ENCODE results near the gene TTBK2. TPM values are rescaled to one million over a fixed set of nuclear protein-coding genes. Genes with fewer than 3 reads are reported as not detected.

TTBK2 gene
- total and polyA plus RNA-seq, 10 of the 15 experiments (the other 5 are each of a cell fraction or from before 2014, with no cell fraction given) = 0.66 to 9.1 (median 3.7) TPM

DNA sequence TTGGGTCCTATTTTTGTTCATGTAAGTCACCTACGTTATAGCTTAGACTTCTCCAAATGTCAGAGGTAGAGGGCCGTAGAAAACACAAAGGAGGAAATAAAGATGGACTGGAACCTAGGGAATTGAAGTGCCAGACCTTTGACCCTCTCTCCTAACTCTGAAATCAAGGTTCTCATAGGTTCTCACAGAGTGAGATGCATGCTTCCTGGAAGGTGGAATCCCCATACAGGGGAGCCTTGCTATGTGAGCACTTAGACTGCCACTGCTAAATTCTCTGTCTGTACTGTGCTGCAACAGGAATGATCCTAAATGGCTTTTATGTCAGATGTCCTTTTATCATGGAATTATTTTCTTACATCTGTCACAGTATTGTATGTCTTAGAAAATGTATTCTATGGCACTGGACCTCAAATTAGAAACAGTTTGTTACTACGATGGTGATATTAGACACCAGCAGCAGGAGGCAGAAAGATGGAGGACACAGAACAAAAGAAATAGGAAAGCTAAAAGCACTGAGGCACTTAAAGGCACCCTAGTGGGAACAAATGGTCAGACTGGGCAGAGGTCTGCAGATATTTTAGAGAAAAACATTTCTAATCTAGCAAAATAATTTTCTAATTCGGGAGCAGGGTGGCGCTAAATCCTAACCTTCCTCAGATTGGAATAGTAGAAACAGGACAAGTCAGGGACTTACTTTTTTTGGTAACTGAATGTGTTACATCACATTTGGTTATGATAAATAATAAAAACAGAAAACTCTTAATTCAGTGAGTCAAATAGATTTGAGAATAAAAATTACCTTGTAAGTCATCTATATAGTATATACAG lies 123.4 kb downstream of the TTBK2 start:
- ChIA-PET SMC1A (ENCODE audit: uncharacterized antibody, unreplicated experiment) (interaction anchor here (1.2 kb wide), 1 partner anchor 129 kb away, joined by 3 read pairs; no protein-coding TSS in a partner anchor), RAD21 (ENCODE audit: unreplicated experiment) (interaction anchor here (2.0 kb wide), 1 partner anchor 129 kb away, joined by 5 read pairs; no protein-coding TSS in a partner anchor), CTCF (interaction anchor here (0.7 to 1.9 kb wide), 3 partner anchors 122 to 421 kb away, joined by 3 to 8 read pairs (median 3); no protein-coding TSS in a partner anchor), POLR2A (no interaction called here)
- WGBS (ENCODE audit: insufficient coverage, insufficient replicate concordance, low lambda C conversion rate, missing lambda C conversion rate) = 96% methylated on average over 5 of the region's 5 CpGs
- H3K79me2 ChIP-seq (ENCODE audit: control insufficient read depth, insufficient read depth, low read length) = no peaks in the 10 kb centered on the region
- TF ChIP-seq FOS (IDR thresholded peaks at IDR 0.05; ENCODE audit: borderline replicate concordance, extremely low read depth, insufficient read length) (no peak), SMC3 (IDR thresholded peaks at IDR 0.05; ENCODE audit: borderline replicate concordance, low read length) (peak; percentile 10; the same call in 1 of the 2 replicates), RCOR1 (conservative IDR thresholded peaks at IDR 0.05; ENCODE audit: low read depth, low read length) (no peak), RAD51 (IDR thresholded peaks at IDR 0.05) (no peak), IRF5 (IDR thresholded peaks at IDR 0.05; ENCODE audit: borderline replicate concordance) (no peak), ZNF217 (IDR thresholded peaks at IDR 0.05) (no peak), SUZ12 (IDR thresholded peaks at IDR 0.05; ENCODE audit: unreplicated experiment) (no peak), PBX3 (IDR thresholded peaks at IDR 0.05; ENCODE audit: insufficient replicate concordance, low read depth, low read length) (no peak), E2F8 (IDR thresholded peaks at IDR 0.05; ENCODE audit: low read depth, partially characterized antibody) (no peak), MYC (IDR thresholded peaks at IDR 0.05; ENCODE audit: insufficient read depth, insufficient read length, insufficient replicate concordance, low read length, severe bottlenecking) (no peak), RAD21 (IDR thresholded peaks at IDR 0.05; ENCODE audit: insufficient read depth, low read depth, low read length) (peak; percentile 24; the same call in 1 of the 2 replicates), SP1 (IDR thresholded peaks at IDR 0.05; ENCODE audit: low read depth, low read length) (no peak), ZSCAN29 (IDR thresholded peaks at IDR 0.05) (no peak)
- TF ChIP-seq, protein P1, sequence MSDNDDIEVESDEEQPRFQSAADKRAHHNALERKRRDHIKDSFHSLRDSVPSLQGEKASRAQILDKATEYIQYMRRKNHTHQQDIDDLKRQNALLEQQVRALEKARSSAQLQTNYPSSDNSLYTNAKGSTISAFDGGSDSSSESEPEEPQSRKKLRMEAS (IDR thresholded peaks at IDR 0.05; ENCODE audit: low read depth, low read length) = no peak
- TF ChIP-seq, protein P2, sequence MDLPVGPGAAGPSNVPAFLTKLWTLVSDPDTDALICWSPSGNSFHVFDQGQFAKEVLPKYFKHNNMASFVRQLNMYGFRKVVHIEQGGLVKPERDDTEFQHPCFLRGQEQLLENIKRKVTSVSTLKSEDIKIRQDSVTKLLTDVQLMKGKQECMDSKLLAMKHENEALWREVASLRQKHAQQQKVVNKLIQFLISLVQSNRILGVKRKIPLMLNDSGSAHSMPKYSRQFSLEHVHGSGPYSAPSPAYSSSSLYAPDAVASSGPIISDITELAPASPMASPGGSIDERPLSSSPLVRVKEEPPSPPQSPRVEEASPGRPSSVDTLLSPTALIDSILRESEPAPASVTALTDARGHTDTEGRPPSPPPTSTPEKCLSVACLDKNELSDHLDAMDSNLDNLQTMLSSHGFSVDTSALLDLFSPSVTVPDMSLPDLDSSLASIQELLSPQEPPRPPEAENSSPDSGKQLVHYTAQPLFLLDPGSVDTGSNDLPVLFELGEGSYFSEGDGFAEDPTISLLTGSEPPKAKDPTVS (IDR thresholded peaks at IDR 0.05; ENCODE audit: low read depth, low read length) = no peak
- no peaks in the 10 kb centered on the region for H3K27me3 ChIP-seq (replicated peaks in 1 of 2; ENCODE audit: control insufficient read depth in 2 of 2, insufficient read depth in 2 of 2, low read length in 1 of 2)
- no peak for ATAC-seq
- no peaks in the 10 kb centered on the region; a peak in 1 of 4 replicates for H3K36me3 ChIP-seq (ENCODE audit: control insufficient read depth in 2 of 2, insufficient read depth in 2 of 2, low read length in 1 of 2)
- no peak for FAIRE-seq
- no peak overlapping the region for H3K9ac ChIP-seq (ENCODE audit: control insufficient read depth, insufficient read depth, low read length)
- no peak overlapping the region for H3K27ac ChIP-seq (ENCODE audit: control insufficient read depth, insufficient read depth)
- no peak for DNase-seq (ENCODE audit: low read depth, low spot score)
- intact Hi-C loops (cut with micrococcal nuclease; ENCODE audit: unreplicated experiment) = no loop called here
- no TSS peak for BruUV-seq (replicated peaks)
- no peaks in the 10 kb centered on the region for H3K9me3 ChIP-seq (replicated peaks; ENCODE audit: control insufficient read depth, insufficient read depth, low read length)
- H3K4me2 ChIP-seq (ENCODE audit: control insufficient read depth, insufficient read depth) = no peak overlapping the region
- H4K20me1 ChIP-seq (ENCODE audit: control insufficient read depth, insufficient read depth) = no peaks in the 10 kb centered on the region
- no peak overlapping the region for H2AFZ ChIP-seq (ENCODE audit: control insufficient read depth, low read depth, low read length)
- H3K4me1 ChIP-seq (ENCODE audit: control insufficient read depth, insufficient read depth, low read length) = no peaks in the 10 kb centered on the region
- H3K4me3 ChIP-seq = no peak overlapping the region
- in situ Hi-C loops (cut with MboI) = no loop called here
